Hepatocyte (in vitro differentiated cells): ENCODE data around the gene LGR4. TPM values are rescaled to one million over a fixed set of nuclear protein-coding genes. Genes with fewer than 3 reads are reported as not detected.

Source experiments
- DNase-seq: peaks from one replicate; pipeline ENCODE4 v3.0.0-alpha.2; 2016; ENCODE audit warnings: low spot score
- H2AFZ ChIP-seq: fragments of 200-600 bp; sonication (generic); 2 replicates; pipeline ENCODE4 v1.6.0; 2016; ENCODE audit warnings: antibody characterized with exemption, mild to moderate bottlenecking
- H3K27ac ChIP-seq: fragments of 200-600 bp; sonication (generic); 2 replicates; pipeline ENCODE4 v1.5.1; 2016; ENCODE audit warnings: mild to moderate bottlenecking
- H3K27me3 ChIP-seq: fragments of 200-600 bp; sonication (generic); 2 replicates; pipeline ENCODE4 v1.6.1; 2016
- H3K36me3 ChIP-seq: fragments of 200-600 bp; sonication (generic); replicated peaks from 2 replicates; pipeline ENCODE4 v1.5.1; 2016; ENCODE audit warnings: low read depth; ENCODE audit not compliant: insufficient read depth
- H3K4me1 ChIP-seq: fragments of 200-600 bp; sonication (generic); 2 replicates; pipeline ENCODE4 v1.5.1; 2016; ENCODE audit warnings: mild to moderate bottlenecking, moderate library complexity; ENCODE audit not compliant: insufficient read depth
- H3K4me2 ChIP-seq: fragments of 200-600 bp; sonication (generic); 2 replicates; pipeline ENCODE4 v1.6.0; 2016
- H3K4me3 ChIP-seq: fragments of 200-600 bp; sonication (generic); 2 replicates; pipeline ENCODE4 v1.5.1; 2016; ENCODE audit warnings: mild to moderate bottlenecking
- H3K79me2 ChIP-seq: fragments of 200-600 bp; sonication (generic); 2 replicates; pipeline ENCODE4 v1.6.0; 2017; ENCODE audit warnings: mild to moderate bottlenecking
- H3K9me2 ChIP-seq: fragments of 200-600 bp; sonication (generic); replicated peaks from 2 replicates; pipeline ENCODE4 v1.6.0; 2017; ENCODE audit warnings: mild to moderate bottlenecking; ENCODE audit not compliant: insufficient read depth
- H3K9me3 ChIP-seq: fragments of 200-600 bp; sonication (generic); 2 replicates; pipeline ENCODE4 v1.5.1; 2016; ENCODE audit warnings: low read depth, mild to moderate bottlenecking
- H4K20me1 ChIP-seq: fragments of 200-600 bp; sonication (generic); 2 replicates; pipeline ENCODE4 v1.6.0; 2016; ENCODE audit warnings: mild to moderate bottlenecking; ENCODE audit not compliant: insufficient read depth, poor library complexity, severe bottlenecking
- CTCF ChIP-seq: fragments of 200-600 bp; sonication (generic); IDR thresholded peaks from 2 replicates; pipeline ENCODE4 v1.5.1; 2016; ENCODE audit warnings: antibody characterized with exemption, mild to moderate bottlenecking; ENCODE audit not compliant: poor library complexity
- EZH2 ChIP-seq: fragments of 200-600 bp; sonication (generic); IDR thresholded peaks from 2 replicates; pipeline ENCODE4 v1.6.1; 2016; ENCODE audit warnings: antibody characterized with exemption, mild to moderate bottlenecking, borderline replicate concordance
- EZH2phosphoT487 ChIP-seq: fragments of 200-600 bp; sonication (generic); IDR thresholded peaks from one replicate; pipeline ENCODE4 v1.6.1; 2018; ENCODE audit warnings: antibody characterized with exemption, mild to moderate bottlenecking, low read depth, moderate library complexity; ENCODE audit not compliant: unreplicated experiment, severe bottlenecking
- WGBS: methylation state at CpG from one replicate; pipeline ENCODE4 v1.1.6; 2016; ENCODE audit warnings: low lambda C conversion rate; ENCODE audit errors: missing lambda C conversion rate; 5-methylcytosine and 5-hydroxymethylcytosine counted together
- polyA plus RNA-seq: library from polyadenylated mRNA; unstranded; fragments of >200 nt; fragmentation: Nextera tagmentation; extraction: Ambion mirVana; gene quantifications from 2 replicates; pipeline ENCODE4 v1.2.1, GENCODE V29; 2016
- total RNA-seq: library from RNA; depleted of rRNA; stranded (reverse); fragments of >200 nt; gene quantifications from 2 replicates; pipeline ENCODE4 v1.2.3, GENCODE V29; 2014

LGR4 gene
- total and polyA plus RNA-seq, 2 experiments from 2014 or later = 27.2 to 115 TPM

DNA sequence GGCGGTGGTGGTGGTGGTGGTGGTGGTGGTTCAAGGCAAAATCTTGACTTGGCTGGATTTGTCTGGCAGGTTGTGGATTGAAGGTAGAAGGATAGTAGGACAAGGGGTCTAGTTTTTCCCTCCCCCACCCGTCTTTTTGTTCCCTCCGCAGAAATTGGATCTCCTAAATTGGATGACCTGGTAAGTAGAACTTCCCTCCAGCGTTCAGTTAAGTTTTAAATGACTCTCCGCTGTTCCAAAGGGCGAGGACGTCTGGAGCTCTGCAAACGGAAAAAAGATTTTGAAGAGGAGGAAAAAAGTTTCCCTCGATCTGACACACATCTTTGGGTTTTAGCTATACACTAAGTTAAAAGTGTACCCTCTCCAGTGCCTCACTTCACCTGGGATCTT, 422 bp upstream of the LGR4 start:
- Histone ChIP-seq H3K27me3 (no peaks in the 10 kb centered on the region), H3K4me3 (peak overlapping the region; percentile 7), H3K36me3 (no peaks in the 10 kb centered on the region), H4K20me1 (peaks cover 9% of the 10 kb centered on the region), H2AFZ (no peak overlapping the region), H3K4me1 (peaks cover 26% of the 10 kb centered on the region), H3K9me3 (no peaks in the 10 kb centered on the region), H3K79me2 (peaks cover 44% of the 10 kb centered on the region), H3K9me2 (no peaks in the 10 kb centered on the region), H3K27ac (peak overlapping the region; percentile 63), H3K4me2 (peak overlapping the region; percentile 72)
- peak; percentile 42 for DNase-seq
- WGBS = 7% methylated on average over 8 of the region's 9 CpGs
- TF ChIP-seq EZH2 (no peak), EZH2phosphoT487 (no peak), CTCF (no peak)

DNA sequence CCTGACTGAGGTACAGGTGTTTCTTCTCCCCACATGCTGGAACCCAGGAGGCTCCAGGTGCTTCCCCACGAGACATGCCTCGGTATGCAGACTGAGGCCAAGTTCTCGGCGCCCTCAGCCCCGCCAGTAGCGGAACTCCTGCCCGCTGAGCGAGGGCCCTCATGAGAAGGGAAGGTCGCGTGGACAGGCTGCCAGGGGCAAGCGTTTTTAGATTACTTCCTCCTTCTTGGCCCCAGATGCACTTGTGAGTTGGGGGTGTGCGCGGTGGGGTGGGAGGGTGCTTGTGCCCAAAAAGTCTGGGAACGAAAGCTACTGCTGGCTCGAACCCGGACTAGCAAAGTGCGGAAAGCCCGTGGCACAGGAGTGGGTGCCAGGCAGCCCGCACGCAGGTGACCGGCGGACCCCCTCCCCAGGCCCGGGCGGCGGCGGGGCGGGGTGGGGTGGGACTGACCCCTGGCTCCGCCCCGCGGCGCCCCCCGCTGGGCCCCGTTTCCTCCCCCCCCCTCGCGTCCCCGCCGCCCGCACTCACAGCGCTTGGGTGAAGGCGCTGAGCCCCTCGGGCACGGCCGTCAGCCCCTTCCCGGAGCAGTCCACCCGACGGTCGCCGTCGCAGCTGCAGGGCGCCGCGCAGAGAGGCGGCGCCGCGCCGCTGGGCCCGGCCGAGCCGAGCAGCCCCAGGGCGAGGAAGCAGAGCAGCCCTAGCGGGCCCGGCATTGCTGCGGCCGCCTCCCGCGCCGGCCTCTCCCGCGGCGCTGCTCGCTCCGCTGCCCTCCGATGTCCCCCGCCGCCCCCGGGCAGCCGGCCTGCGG, 797 bp downstream of the LGR4 start:
- no peaks in the 10 kb centered on the region for H3K27me3 ChIP-seq
- peaks cover 33% of the 10 kb centered on the region for H3K4me1 ChIP-seq
- H3K79me2 ChIP-seq = peaks cover 56% of the 10 kb centered on the region
- peaks cover 9% of the 10 kb centered on the region for H4K20me1 ChIP-seq
- peak; percentile 71 for DNase-seq
- H3K9me3 ChIP-seq = no peaks in the 10 kb centered on the region
- H3K27ac ChIP-seq = peak overlapping the region; percentile 89
- H3K4me3 ChIP-seq = peak overlapping the region; percentile 84
- peak overlapping the region; percentile 34 for H2AFZ ChIP-seq
- TF ChIP-seq EZH2 (no peak), CTCF (no peak), EZH2phosphoT487 (no peak)
- peak overlapping the region; percentile 91 for H3K4me2 ChIP-seq
- 1% methylated on average over 37 of the region's 79 CpGs for whole genome bisulfite sequencing
- H3K9me2 ChIP-seq = no peaks in the 10 kb centered on the region
- H3K36me3 ChIP-seq = no peaks in the 10 kb centered on the region

DNA sequence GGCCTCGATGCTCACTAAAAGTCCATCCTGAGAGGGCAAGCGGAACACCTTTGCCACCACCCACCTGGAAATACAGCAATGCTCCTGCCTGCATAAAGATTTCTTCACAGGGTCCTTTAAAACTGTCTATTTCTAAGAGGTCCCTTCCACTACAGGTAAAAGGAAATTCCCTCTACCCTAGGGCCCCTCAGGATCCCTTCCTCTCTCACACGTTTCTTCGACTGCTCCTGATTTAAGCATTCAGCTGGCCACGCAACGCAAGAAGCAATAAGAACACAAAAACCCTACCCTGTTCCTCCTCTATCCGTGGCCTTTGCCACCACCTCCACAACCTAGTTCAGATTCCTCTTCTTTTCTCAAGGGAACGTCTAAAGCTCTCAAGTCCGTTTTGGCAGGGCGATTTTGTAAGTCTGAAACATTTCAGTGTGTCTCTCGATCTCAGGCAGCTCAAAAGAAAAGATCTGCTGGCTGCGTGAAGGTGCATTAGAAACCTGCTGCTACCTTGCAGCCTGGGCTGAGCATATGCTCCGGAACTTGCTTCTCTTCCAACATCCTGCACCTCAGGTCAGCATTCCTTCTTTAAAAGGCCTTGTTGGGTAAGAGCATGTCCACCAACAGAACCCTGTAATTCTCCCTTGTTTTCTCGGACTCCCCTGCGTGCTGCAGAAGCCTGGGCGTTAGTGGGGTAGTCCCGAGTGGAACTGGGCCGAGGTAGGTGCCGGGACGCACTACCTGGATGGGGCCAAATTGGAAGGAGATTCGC, 1.6 kb downstream of the LGR4 start:
- Histone ChIP-seq H3K9me2 (no peaks in the 10 kb centered on the region), H3K4me1 (peaks cover 33% of the 10 kb centered on the region), H3K4me3 (peak overlapping the region; percentile 84), H3K36me3 (no peaks in the 10 kb centered on the region), H3K27me3 (no peaks in the 10 kb centered on the region), H4K20me1 (peaks cover 9% of the 10 kb centered on the region), H3K27ac (peak overlapping the region; percentile 89), H3K79me2 (peaks cover 64% of the 10 kb centered on the region), H3K4me2 (peak overlapping the region; percentile 91), H3K9me3 (no peaks in the 10 kb centered on the region), H2AFZ (peak overlapping the region; percentile 34)
- peak; percentile 13 for DNase-seq
- TF ChIP-seq EZH2 (no peak), EZH2phosphoT487 (no peak), CTCF (no peak)
- 6% methylated on average over 21 of the region's 21 CpGs for WGBS
